Caki2 (cell line): ENCODE measurements around the gene ARID1B. TPM values are rescaled to one million over a fixed set of nuclear protein-coding genes. Genes with fewer than 3 reads are reported as not detected.

Experiments
- DNase-seq: peaks from one replicate; pipeline ENCODE4 v3.0.0-alpha.2; 2015; ENCODE audit warnings: low read depth
- in situ Hi-C: cut with HindIII; loops from 2 replicates; pipeline ENCODE4 v1.10.0; 2016; ENCODE audit warnings: low sequenced_read_pairs, low pct_unique_long_range_greater_than_20kb, mixed read lengths
- total RNA-seq: library from RNA; depleted of rRNA; stranded (reverse); fragments of >200 nt; shearing (Covaris generic); gene quantifications from 2 replicates; pipeline ENCODE4 v1.2.3, GENCODE V29; 2014; ENCODE audit warnings: low replicate concordance

ARID1B gene
- total RNA-seq, 1 experiment from 2014 or later: 6.9 TPM

DNA sequence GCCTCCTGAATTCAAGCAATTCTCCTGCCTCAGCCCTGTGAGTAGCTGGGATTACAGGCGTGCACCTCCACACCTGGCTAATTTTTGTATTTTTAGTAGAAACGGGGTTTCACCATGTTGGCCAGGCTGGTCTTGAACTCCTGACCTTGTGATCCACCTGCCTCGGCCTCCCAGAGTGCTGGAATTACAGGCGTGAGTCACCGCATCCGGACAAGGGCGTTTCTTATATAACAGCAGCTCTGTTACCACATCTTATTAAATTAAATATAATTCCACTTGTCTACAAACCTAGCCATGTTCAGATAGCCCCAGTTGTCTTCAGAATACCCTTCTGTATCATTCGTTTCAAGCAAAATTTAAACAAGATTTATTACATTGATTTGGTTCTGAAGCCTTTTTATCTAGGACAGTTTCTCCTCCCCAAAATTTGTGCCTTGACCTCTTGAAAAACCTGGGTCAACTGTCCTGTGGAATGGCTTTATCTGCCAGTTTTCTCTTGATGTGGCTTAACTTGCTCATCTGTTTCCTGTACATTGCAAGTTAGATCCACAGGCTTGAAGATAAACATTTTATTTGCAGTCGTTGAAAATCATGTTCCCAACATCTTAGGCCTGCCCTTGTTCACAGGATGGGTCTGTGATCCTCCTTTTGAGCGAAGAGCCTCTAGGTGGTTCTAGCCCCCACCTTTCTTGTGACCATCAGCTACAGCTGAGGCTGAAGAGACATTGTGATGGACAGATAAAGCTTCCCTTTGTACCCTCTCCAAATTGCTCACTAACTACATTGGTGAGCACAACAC is 132.2 kb downstream of the ARID1B start:
- in situ Hi-C loops: no loop called here
- no peak for DNase-seq

DNA sequence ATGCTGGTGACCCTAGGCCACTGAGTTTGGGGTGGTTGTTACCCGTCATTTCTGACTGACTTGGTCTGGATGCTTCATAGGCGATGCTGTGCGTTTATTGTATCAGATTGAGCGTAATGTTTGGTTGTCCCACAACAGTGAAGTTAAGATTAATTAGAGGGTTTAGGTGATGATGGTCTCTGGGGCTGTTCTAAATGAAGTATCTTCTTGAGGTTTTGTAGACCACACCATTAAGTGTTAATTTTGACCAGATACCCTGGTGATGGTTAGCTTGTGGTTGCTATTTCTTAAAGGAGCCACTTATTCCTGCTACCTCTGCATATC is 132.8 kb downstream of the ARID1B start:
- DNase-seq: no peak
- in situ Hi-C loops: no loop called here

DNA sequence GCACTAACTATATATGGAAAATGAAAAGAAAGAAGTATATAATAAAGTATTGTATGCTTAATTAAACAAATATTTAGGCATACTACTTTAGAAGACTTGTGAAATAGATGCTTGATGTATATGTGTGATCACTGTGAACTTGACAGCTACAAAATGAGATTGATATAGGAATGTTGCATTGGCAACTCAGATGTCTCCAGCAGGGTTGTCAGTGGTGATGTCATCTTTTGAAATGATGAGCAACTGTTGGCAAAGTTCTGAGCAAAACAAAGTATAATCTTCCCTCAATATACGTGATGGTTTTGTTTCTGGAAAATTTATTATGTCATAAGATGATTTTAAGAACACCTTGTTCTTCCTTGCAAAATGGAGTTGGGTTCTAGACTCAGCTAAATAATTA is 133.8 kb downstream of the ARID1B start:
- in situ Hi-C loops: no loop called here

DNA sequence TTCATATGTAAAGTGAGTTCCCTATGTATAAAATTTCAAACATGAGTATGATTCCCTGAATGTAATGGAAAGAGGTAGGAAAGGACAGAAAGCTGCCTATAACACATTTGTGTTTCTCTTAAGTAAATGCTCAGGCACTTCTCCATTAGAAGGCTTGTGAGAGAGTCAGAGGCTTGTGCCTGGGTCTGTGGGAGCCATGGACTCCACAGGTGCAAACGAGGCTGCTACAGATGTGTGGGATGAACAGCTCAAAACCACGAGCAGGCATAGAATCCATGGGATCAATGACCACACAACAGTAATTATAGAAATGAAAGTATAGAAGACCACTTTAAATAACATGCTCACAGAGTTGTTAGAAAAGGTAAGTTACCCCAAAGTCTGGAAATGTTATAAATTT is 134.4 kb downstream of the ARID1B start:
- in situ Hi-C loops: no loop called here
- no peak for DNase-seq

More for the DNA sequence above, 133.8 kb downstream of the ARID1B start:
- no peak for DNase-seq

DNA sequence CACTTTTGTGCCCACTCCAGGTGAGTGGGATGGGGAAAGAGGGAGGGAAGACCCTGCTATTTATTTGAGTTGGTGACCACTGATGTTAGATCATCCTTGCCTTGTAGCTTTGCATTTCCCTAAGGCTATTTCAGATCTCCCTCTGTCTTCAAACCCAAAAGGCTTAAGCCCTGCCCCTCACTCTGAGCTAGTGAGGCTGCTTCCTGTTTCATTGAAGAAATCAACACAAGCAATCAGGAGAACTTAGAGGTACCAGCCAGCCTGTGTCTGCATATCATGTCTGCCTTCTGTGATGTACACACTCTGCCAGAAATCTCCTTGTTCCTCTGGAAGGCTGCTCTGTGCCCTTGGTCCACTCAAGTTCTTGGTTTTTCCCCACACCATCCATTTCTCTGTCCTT is 135.3 kb downstream of the ARID1B start:
- DNase-seq: no peak
- in situ Hi-C loops: no loop called here

DNA sequence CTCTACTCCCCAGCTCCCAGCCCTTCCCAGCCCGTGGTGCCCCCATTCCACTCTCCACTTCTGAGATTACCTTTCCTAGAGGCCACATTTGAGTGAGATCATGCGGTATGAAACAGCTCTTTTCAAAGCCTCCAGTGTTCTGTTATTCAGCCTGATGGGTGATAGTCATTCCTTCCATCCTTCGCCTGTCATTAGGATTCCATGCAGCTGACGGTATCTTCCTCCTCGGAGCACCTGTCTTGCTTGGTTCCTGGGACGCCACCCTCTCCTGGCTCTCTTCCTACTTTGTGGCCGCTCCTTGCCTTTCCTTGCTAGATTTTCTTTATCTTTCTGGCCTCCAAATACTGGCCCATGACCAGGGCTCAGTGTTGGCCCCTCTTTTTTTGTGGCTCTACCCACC is 137.0 kb downstream of the ARID1B start:
- in situ Hi-C loops: no loop called here
- DNase-seq: no peak

DNA sequence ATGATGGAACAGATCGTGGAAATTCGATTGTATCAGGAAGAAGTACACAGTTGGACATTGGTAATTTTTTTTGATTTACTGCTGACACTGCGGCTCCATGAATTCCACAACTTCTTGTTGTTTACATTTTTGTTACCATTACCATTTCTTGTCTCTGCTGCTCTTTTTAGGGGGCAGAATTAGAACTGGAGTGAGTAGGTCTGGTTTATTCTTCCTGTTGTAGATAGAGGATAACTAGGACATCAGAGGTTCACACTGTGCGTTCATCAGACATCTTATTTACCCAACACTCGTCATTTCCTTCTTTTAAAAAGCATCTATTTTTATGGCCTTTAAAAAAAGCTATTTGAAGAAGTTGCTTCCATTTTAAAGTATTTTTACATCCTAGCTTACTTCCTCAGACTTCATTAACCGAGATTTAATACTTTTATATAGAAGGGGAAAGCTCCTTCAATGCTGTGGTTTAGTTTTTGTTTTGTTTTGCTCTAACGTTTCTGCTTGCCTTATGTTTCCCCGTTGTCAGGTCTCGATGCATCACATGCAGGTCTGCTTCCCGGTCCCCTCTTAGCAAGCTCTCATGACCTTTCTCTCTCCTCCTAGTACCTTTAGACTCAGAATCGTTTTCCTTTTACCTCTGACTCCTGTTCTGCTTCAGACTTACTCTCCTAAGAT is 139.1 kb downstream of the ARID1B start:
- in situ Hi-C loops: no loop called here
- DNase-seq: no peak

DNA sequence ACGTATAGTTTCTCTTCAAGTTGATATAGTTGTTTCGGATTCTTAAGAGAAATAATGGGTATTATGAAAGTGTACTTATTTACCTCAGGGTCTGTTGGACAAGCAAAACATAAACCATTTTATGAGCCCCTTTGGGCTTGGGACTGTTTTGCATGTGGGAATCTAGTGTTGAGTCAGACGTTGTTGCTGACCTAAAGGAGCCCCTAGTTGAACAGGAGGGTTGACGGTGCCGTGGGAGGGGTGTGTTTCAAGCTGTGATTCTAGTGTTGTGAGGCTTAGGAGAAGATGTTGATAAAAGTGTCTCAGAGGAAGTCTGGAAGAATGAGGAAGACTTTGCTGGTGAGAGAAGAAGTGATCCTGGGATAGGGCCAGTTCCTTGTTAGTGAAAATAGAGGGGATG is 140.0 kb downstream of the ARID1B start:
- no peak for DNase-seq
- in situ Hi-C loops: no loop called here

DNA sequence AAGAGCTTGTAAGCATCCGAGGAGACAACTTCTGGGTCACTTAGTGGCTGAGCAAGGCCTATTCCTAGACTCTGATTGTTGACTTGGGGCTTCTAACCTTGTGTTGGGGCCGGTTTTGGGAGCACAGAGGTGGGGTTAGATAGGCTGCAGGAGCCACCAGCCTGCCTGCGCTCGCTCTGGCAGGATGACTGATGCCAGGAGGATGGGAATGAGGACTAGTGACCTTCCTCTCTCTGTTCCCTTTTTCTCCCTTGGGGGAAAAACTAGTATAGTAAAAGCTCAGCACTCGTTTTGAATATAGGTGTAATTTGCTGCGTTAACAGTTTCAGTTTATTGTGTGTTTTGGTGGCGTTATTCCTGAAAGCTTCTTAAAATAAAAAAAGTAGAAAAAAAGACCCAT is 141.5 kb downstream of the ARID1B start:
- in situ Hi-C loops: no loop called here
- no peak for DNase-seq

DNA sequence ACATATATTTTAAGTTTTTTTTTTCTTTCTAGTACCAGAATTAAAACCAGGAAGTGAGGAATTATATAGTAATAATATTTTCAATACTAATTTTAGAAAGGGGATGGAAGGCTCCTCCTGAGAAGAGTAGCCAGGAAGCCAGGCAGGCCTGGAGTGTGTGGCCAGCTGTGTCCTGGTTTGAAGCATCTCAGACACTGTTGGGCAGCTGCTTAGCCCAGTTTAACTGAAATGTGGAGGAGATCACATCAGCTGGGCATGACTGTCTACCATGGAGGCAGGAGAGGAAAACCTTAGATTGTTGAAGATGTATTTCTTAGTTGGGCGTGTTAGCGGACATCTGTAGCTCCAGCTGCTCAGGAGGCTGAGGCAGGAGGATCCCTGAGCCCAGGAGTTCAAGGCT is 142.2 kb downstream of the ARID1B start:
- in situ Hi-C loops: no loop called here

DNA sequence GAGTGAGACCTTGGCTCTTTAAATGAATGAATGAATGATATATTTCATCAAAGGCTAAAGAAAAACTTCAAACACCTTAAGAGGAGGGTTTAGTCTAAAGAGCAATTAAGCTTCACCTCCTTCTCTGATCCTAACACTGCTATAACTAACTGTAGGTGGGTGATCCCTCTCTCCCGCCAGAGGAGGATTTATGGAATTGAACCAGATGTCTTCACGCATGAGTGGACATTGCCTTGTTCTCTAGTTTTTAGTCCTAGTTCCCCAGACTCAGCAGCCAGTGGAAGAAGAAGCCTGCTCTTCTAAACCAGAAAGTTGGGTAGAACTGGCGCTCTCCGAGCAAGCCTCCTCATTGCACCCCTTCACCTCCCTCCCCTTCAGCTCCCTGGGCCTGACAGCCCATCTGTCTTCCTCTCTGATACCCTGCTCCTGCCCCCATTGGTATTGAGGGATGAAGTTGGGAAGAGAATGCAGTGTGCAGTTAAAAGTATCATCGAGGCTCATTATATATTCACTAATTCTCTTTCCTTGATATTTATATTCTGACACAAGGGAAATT is 142.7 kb downstream of the ARID1B start:
- DNase-seq: no peak
- in situ Hi-C loops: no loop called here

More for the DNA sequence above, 142.2 kb downstream of the ARID1B start:
- no peak for DNase-seq

DNA sequence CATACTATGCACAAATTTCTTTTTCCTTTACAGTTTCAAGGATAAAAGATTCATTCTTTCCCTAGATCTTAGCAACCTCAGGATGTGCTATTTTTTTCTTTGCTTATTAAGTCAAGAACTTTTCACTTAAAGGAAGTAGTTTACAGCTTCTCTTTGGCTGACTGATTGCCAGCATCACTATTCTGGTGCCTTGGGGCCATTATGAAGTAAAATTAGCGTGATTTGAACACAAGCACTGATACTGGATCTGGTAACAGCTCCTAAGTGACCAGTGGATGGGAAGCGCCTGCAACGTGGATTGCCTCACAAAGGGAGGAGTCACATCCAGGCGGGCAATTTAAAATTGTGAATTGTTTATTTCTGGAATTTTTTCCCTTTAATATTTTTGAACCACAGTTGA is 147.1 kb downstream of the ARID1B start:
- in situ Hi-C loops: no loop called here
- no peak for DNase-seq

DNA sequence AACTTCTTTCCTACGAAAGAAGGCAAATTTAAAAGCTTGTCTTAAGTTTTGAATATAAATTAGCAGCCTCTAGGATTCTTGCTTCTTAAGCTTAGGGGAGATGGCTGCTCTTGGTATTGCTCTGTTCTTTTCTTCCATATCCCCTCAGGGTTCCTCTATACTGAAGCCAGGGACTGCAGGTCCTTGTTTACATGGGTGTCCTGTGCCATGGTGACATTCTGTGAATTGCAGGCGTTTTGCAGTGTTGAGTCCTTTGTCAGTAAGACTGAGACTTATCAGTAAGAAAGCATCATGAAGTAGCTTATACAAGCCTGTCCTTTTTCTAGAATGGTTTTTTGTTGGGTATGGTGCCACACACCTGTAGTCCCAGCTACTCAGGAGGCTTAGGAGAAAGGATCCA is 147.8 kb downstream of the ARID1B start:
- DNase-seq: no peak
- in situ Hi-C loops: no loop called here

DNA sequence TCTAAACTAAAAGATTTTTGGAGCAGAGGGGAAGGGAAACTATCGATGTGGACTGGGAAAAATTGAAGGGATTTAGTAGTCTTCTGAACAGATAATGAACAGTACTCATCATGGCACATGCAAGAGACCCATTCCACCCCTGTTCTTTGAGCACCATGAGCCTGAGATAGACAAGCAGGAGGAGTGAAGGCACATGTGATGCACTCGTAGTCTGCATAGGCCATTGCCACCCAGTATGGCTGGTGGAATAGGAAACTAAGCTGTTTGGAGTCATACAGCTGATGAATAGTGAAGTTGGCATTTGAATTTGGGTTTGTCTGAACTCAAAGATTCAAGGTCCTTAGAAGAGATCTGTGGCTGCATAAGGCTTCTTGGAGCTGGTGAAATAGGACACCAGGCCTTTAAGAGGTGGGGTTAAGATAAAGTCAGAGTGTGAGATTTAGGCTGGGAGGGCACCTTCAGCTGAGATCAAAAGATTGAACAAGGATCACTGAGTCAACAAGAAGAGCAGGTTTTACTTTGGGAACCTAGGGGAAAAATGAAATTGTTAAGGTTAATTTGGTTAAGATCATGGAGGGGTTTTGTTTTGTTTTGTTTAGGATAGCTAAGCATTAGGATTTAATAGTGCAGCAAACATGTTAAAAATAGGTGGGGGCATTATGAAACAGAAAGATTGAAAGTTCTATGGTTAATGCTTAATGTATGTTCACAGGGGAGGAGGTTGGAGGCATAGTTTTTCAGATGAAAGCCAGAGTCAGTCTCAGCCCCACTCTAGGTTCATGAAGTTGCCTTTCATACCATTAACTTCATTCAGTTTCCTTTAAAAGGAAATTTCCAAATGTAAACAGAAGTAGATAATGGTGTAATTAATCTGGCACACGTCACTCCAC is 148.8 kb downstream of the ARID1B start:
- in situ Hi-C loops: no loop called here
- DNase-seq: no peak

DNA sequence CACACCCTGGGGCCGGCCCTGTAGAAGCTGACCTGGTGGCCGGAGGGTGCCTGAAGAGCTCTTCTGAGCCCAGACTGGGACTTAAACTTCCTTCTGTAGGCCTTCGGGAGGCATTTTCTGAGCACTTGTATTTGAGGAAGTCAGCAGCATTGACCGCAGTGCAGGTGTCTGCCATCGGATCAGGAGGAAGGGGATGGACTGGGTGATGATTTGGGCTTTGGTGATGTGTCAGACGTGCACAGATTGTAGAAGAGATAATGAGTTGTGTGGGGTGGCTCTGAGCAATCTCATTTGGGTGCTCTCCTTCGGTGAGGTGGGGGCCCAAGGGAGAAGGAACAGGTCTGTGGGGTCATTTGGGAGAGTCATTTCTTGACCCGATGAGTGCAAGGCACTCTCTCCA is 150.9 kb downstream of the ARID1B start:
- in situ Hi-C loops: no loop called here
- DNase-seq: no peak

DNA sequence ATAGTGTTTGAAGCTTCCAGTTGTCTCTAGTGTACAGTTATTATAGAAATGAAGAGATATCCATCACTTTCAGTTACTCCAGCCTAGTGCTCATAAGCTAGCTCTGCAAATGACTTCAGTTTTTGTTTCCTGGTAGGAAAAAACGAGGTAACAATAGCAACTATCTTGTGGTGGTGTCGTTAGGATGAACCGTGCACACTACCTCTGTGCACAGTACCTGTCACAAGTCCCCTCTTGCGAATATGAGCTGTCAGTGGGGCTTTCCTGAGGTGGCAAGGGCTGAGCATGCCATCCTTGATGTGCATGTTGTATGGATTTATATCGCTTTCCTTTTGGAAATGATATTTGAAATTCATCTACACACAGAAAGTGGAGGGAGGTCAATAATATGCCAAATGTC is 151.8 kb downstream of the ARID1B start:
- DNase-seq: no peak
- in situ Hi-C loops: no loop called here

DNA sequence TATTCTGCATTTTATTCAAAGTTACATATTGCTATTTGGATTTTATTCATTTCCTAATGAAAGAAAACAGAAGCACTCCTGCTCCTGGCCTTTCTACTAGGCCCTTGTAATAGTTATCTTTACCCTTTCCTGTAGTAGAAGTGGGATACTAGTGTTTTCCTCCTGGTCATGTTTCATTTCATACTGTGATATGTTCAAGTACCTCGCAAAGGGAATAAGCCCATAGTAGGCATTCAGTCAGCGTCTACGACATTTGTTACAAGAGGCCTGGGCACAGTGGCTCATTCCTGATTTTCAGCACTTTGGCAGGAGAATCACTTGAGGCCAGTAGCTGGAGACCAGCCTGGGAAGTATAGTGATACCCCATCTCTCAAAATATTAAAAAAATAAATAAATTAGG is 154.1 kb downstream of the ARID1B start:
- DNase-seq: no peak
- in situ Hi-C loops: no loop called here

DNA sequence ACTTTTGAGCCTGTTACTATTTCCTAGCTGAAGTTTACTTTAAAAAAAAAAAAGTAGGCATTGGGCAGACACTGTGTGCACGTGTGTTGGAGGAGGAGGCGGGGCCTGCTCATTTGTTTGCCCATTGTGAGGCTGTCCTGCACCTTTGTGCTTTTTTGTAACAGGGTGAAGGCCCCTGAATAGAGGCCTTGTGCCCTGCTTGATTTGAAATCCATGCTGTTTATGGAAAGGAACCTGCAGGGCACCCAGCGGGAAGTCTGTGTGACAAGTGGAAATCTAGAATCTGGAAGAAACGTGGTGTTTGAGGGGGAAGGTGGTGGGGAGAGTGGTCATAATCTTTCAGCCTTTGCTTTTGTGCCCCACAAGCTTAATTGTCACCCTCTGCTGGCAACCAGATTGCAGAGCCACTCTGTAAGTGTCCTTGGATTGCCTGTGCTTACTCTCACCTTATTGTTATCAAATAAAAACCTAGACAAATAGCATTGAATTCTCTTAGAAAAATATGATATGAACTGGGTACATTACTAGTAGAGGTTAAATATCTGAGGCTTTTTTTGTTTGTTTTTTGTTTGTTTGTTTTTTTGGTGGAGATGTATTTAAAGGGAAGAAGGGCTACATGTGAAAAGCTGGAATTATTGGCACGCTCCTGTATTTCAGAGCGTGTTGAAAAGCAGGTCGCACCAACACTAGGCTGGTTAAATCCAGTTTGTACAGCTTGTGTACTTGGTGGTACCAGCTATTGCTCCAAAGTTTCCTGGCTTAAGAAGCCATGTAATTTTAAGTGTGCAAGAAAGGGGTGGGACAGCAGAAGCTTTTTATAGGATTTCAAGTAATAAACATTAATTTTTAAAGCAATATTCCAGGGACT is 156.3 kb downstream of the ARID1B start:
- DNase-seq: no peak
- in situ Hi-C loops: no loop called here
